ENCODE measurements around the gene ST3GAL3. TPM values are rescaled to one million over a fixed set of nuclear protein-coding genes. Genes with fewer than 3 reads are reported as not detected.

ST3GAL3 gene
- total RNA-seq, 4 donors from 2014 or later: 30.2 to 41.4 (median 33.2) TPM

DNA sequence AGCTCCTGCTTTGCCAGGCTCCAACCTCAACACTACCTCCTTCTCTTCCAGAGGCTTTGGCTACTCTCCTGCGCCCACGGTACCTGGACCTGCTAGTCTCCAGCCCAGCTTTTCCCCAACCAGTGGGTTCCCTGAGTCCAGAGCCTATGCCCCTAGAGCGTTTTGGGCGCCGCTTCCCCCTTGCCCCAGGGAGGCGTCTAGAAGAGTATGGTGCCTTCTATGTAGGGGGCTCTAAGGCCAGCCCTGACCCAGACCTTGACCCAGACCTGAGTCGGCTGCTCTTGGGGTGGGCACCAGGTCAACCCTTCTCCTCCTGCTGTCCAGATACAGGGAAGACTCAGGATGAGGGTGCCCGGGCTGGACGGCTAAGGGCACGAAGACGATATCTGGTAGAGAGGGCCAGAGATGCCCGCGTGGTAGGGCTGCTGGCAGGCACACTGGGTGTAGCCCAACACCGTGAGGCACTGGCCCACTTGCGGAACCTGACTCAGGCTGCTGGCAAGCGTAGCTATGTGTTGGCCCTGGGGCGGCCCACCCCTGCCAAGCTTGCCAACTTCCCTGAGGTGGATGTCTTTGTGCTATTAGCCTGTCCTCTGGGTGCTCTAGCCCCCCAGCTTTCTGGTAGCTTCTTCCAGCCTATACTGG, 264.1 kb downstream of the ST3GAL3 start:
- H3K27me3 ChIP-seq: no peaks in the 10 kb centered on the region

GRCh38 chr1:43973981-43974442, 266.7 kb downstream of the ST3GAL3 start:
- H3K36me3 ChIP-seq: peaks cover 0 to 46% of the 10 kb centered on the region in 2 donors
- peaks cover 0 to 66% (median 36%) of the 10 kb centered on the region in 3 donors for H3K4me1 ChIP-seq
- TF ChIP-seq, protein P1, sequence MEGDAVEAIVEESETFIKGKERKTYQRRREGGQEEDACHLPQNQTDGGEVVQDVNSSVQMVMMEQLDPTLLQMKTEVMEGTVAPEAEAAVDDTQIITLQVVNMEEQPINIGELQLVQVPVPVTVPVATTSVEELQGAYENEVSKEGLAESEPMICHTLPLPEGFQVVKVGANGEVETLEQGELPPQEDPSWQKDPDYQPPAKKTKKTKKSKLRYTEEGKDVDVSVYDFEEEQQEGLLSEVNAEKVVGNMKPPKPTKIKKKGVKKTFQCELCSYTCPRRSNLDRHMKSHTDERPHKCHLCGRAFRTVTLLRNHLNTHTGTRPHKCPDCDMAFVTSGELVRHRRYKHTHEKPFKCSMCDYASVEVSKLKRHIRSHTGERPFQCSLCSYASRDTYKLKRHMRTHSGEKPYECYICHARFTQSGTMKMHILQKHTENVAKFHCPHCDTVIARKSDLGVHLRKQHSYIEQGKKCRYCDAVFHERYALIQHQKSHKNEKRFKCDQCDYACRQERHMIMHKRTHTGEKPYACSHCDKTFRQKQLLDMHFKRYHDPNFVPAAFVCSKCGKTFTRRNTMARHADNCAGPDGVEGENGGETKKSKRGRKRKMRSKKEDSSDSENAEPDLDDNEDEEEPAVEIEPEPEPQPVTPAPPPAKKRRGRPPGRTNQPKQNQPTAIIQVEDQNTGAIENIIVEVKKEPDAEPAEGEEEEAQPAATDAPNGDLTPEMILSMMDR (IDR thresholded peaks at IDR 0.05): no peak
- TF ChIP-seq EP300 (IDR thresholded peaks at IDR 0.05) (no peak), POLR2AphosphoS5 (IDR thresholded peaks at IDR 0.05) (no peak), POLR2A (IDR thresholded peaks at IDR 0.05) (no peak)
- H3K27ac ChIP-seq: peak overlapping the region; percentile 75 to 92 (median 92)
- peak overlapping the region; percentile 60 to 70 for H3K4me3 ChIP-seq
- WGBS, 2 donors (ENCODE audit: low coverage in 1 of 2): 42 to 44% methylated on average over 8 to 9 of the region's 9 CpGs
- no peak for ATAC-seq
- no peaks in the 10 kb centered on the region for H3K27me3 ChIP-seq
- H3K9me3 ChIP-seq: no peaks in the 10 kb centered on the region

More for the DNA sequence above, 264.1 kb downstream of the ST3GAL3 start:
- H3K4me3 ChIP-seq: no peak overlapping the region
- no peak for ATAC-seq
- no peak for TF ChIP-seq POLR2A (IDR thresholded peaks at IDR 0.05)
- TF ChIP-seq, protein P1 (IDR thresholded peaks at IDR 0.05): no peak
- no peak for TF ChIP-seq EP300 (IDR thresholded peaks at IDR 0.05)
- no peak for TF ChIP-seq POLR2AphosphoS5 (IDR thresholded peaks at IDR 0.05)
- 88 to 100% methylated on average over 2 to 5 of the region's 17 CpGs for WGBS, 2 donors (ENCODE audit: low coverage in 1 of 2)
- no peak overlapping the region for H3K27ac ChIP-seq
- H3K4me1 ChIP-seq: peaks cover 0 to 42% (median 20%) of the 10 kb centered on the region in 3 donors
- H3K36me3 ChIP-seq: peaks cover 0 to 40% of the 10 kb centered on the region in 2 donors
- no peaks in the 10 kb centered on the region for H3K9me3 ChIP-seq

- peaks cover 0 to 46% of the 10 kb centered on the region in 2 donors for H3K36me3 ChIP-seq
- 0% methylated on average over 20 of the region's 93 CpGs; no CpG with 5 or more reads in 1 of the 2 donors for WGBS, 2 donors (ENCODE audit: low coverage in 1 of 2)
- peak within 1 kb of the TSS; percentile 60 to 70 for H3K4me3 ChIP-seq
- TF ChIP-seq POLR2AphosphoS5 (IDR thresholded peaks at IDR 0.05) (peak; percentile 95), EP300 (IDR thresholded peaks at IDR 0.05) (no peak), POLR2A (IDR thresholded peaks at IDR 0.05) (peak; percentile 94 to 96)
- TF ChIP-seq, protein P1 (IDR thresholded peaks at IDR 0.05): peak in 3 of 4 experiments; percentile 43 to 66 (median 63)
- H3K27ac ChIP-seq: peak within 1 kb of the TSS; percentile 75 to 92 (median 92)
- peak; percentile 86 for ATAC-seq
- H3K4me1 ChIP-seq: peaks cover 0 to 65% (median 36%) of the 10 kb centered on the region in 3 donors
- H3K27me3 ChIP-seq: no peaks in the 10 kb centered on the region
- no peaks in the 10 kb centered on the region for H3K9me3 ChIP-seq
These were observed 267.3 kb downstream of the ST3GAL3 start, which contains the start of gene ATP6V0B for GRCh38 chr1:43974443-43975248. Gene ATP6V0B (plus strand): TSS chr1:43974960. CDS start chr1:43975041, 81 bp downstream.

DNA sequence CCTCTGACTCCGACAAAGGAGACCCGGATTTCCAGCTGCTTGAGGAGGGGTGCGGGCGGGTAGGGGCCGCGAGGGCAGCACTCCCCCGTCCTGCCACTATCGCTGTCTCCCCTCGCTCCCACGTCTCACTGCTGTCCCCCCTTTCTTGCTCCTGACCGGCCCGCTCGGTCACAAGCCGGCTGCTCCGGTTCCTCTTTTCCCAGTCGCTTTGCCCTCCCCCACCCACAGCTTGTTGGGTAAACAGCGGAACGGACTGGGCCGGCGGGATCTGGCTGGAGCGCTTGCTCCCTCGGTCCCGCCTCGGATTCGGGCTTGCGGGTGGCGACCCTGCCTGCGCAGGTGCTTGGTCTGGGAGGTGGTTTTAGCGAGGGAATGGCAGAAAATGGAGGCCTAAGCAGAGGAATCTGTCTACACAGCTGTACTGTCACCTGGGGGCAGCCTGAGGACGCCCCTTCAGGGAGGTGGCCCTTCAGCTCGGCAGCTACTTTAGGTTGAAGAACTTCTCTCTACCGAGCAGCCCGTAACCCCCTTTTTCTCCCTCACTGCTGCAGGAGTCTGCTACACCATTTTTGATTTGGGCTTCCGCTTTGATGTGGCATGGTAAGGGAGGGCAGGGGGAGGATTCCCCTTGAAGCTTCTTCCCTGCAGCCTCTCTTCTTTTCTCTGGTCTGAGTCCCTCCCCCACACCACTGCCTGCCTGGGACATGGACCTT, 268.1 kb downstream of the ST3GAL3 start:
- H3K4me1 ChIP-seq: peaks cover 4 to 68% (median 41%) of the 10 kb centered on the region in 3 donors
- peak; percentile 9 for ATAC-seq
- H3K27ac ChIP-seq: peak overlapping the region; percentile 75 to 92 (median 92)
- peaks cover 0 to 46% of the 10 kb centered on the region in 2 donors for H3K36me3 ChIP-seq
- H3K27me3 ChIP-seq: no peaks in the 10 kb centered on the region
- TF ChIP-seq POLR2AphosphoS5 (IDR thresholded peaks at IDR 0.05) (no peak), EP300 (IDR thresholded peaks at IDR 0.05) (no peak)
- H3K4me3 ChIP-seq: peak overlapping the region; percentile 60 to 70
- 0 to 2% methylated on average over 14 to 16 of the region's 34 CpGs for WGBS, 2 donors (ENCODE audit: low coverage in 1 of 2)
- H3K9me3 ChIP-seq: no peaks in the 10 kb centered on the region
